Measurements from ENCODE around the gene ARHGAP26. TPM values are rescaled to one million over a fixed set of nuclear protein-coding genes. Genes with fewer than 3 reads are reported as not detected.
A peak's percentile ranks its signal among the peaks of the same experiment; 100 is the strongest.

ARHGAP26 gene
- total and polyA plus RNA-seq, 2 donors (not counting 1 experiment from before 2014, with no cell fraction given): 4.1 to 6.8 TPM

GRCh38 chr5:143064218-143064641 is 294.1 kb downstream of the ARHGAP26 start:
- H3K9ac ChIP-seq (ENCODE audit: insufficient read depth, low read length): no peak overlapping the region

GRCh38 chr5:143064676-143065075 is 294.5 kb downstream of the ARHGAP26 start:
- Histone ChIP-seq H3K4me2 (ENCODE audit: extremely low read depth, insufficient read depth, low read length) (peak overlapping the region; percentile 54), H3K9me3 (ENCODE audit: control insufficient read depth, insufficient read depth, low read depth, low read length) (no peaks in the 10 kb centered on the region), H3K27ac (ENCODE audit: insufficient read depth, low read length) (peak overlapping the region; percentile 73), H3K79me2 (ENCODE audit: control insufficient read depth, insufficient read depth, low read length) (no peaks in the 10 kb centered on the region), H3K27me3 (ENCODE audit: control insufficient read depth, insufficient read depth, low read length) (no peaks in the 10 kb centered on the region), H3K4me3 (replicated peaks in 1 of 4; ENCODE audit: control extremely low read depth in 1 of 4, insufficient read depth in 1 of 4, low read depth in 3 of 4, low read length in 4 of 4) (no peak overlapping the region), H2AFZ (ENCODE audit: low read length) (no peak overlapping the region), H4K20me1 (ENCODE audit: control insufficient read depth, extremely low read depth, insufficient read depth, low read length) (no peaks in the 10 kb centered on the region), H3K4me1 (ENCODE audit: control insufficient read depth, extremely low read depth, insufficient read depth, low read length) (peaks cover 60% of the 10 kb centered on the region), H3K9ac (ENCODE audit: insufficient read depth, low read length) (peak overlapping the region; percentile 41), H3K36me3 (ENCODE audit: control insufficient read depth, insufficient read depth, low read length) (no peaks in the 10 kb centered on the region)
- TF ChIP-seq CTCF (conservative IDR thresholded peaks at IDR 0.05 in 1 of 2, IDR thresholded peaks at IDR 0.05 in 1 of 2; ENCODE audit: low read depth in 1 of 2, low read length in 2 of 2): no peak
- TF ChIP-seq EZH2 (IDR thresholded peaks at IDR 0.05; ENCODE audit: low read length, missing control alignments): no peak
- DNase-seq (ENCODE audit: low read depth in 2 of 2): no peak

More at GRCh38 chr5:143064218-143064641, 294.1 kb downstream of the ARHGAP26 start:
- Histone ChIP-seq H3K4me3 (replicated peaks in 1 of 4; ENCODE audit: control extremely low read depth in 1 of 4, insufficient read depth in 1 of 4, low read depth in 3 of 4, low read length in 4 of 4) (no peak overlapping the region), H3K9me3 (ENCODE audit: control insufficient read depth, insufficient read depth, low read depth, low read length) (no peaks in the 10 kb centered on the region), H3K79me2 (ENCODE audit: control insufficient read depth, insufficient read depth, low read length) (no peaks in the 10 kb centered on the region), H4K20me1 (ENCODE audit: control insufficient read depth, extremely low read depth, insufficient read depth, low read length) (no peaks in the 10 kb centered on the region), H3K4me1 (ENCODE audit: control insufficient read depth, extremely low read depth, insufficient read depth, low read length) (peaks cover 61% of the 10 kb centered on the region), H3K27me3 (ENCODE audit: control insufficient read depth, insufficient read depth, low read length) (no peaks in the 10 kb centered on the region), H3K27ac (ENCODE audit: insufficient read depth, low read length) (peak overlapping the region; percentile 73), H2AFZ (ENCODE audit: low read length) (no peak overlapping the region), H3K36me3 (ENCODE audit: control insufficient read depth, insufficient read depth, low read length) (no peaks in the 10 kb centered on the region), H3K4me2 (ENCODE audit: extremely low read depth, insufficient read depth, low read length) (no peak overlapping the region)
- no peak for TF ChIP-seq EZH2 (IDR thresholded peaks at IDR 0.05; ENCODE audit: low read length, missing control alignments)
- no peak for TF ChIP-seq CTCF (conservative IDR thresholded peaks at IDR 0.05 in 1 of 2, IDR thresholded peaks at IDR 0.05 in 1 of 2; ENCODE audit: low read depth in 1 of 2, low read length in 2 of 2)
- DNase-seq (ENCODE audit: low read depth in 2 of 2): peak; percentile 45 to 68

- no peaks in the 10 kb centered on the region for H3K36me3 ChIP-seq (ENCODE audit: control insufficient read depth, insufficient read depth, low read length)
- no peak overlapping the region for H2AFZ ChIP-seq (ENCODE audit: low read length)
- peak overlapping the region; percentile 54 for H3K4me2 ChIP-seq (ENCODE audit: extremely low read depth, insufficient read depth, low read length)
- H3K4me1 ChIP-seq (ENCODE audit: control insufficient read depth, extremely low read depth, insufficient read depth, low read length): peaks cover 54% of the 10 kb centered on the region
- no peaks in the 10 kb centered on the region for H3K79me2 ChIP-seq (ENCODE audit: control insufficient read depth, insufficient read depth, low read length)
- no peaks in the 10 kb centered on the region for H4K20me1 ChIP-seq (ENCODE audit: control insufficient read depth, extremely low read depth, insufficient read depth, low read length)
- H3K9ac ChIP-seq (ENCODE audit: insufficient read depth, low read length): no peak overlapping the region
- peak overlapping the region; percentile 73 for H3K27ac ChIP-seq (ENCODE audit: insufficient read depth, low read length)
- DNase-seq (ENCODE audit: low read depth in 2 of 2): peak; percentile 73 to 97
- H3K4me3 ChIP-seq (replicated peaks in 1 of 4; ENCODE audit: control extremely low read depth in 1 of 4, insufficient read depth in 1 of 4, low read depth in 3 of 4, low read length in 4 of 4): no peak overlapping the region
- TF ChIP-seq CTCF (conservative IDR thresholded peaks at IDR 0.05 in 1 of 2, IDR thresholded peaks at IDR 0.05 in 1 of 2; ENCODE audit: low read depth in 1 of 2, low read length in 2 of 2) (no peak), EZH2 (IDR thresholded peaks at IDR 0.05; ENCODE audit: low read length, missing control alignments) (no peak)
- H3K27me3 ChIP-seq (ENCODE audit: control insufficient read depth, insufficient read depth, low read length): no peaks in the 10 kb centered on the region
- H3K9me3 ChIP-seq (ENCODE audit: control insufficient read depth, insufficient read depth, low read depth, low read length): no peaks in the 10 kb centered on the region
These were observed 295.2 kb downstream of the ARHGAP26 start for GRCh38 chr5:143065185-143065965.
